Neural progenitor cell (in vitro differentiated cells): ENCODE results near the gene INHBC. TPM values are rescaled to one million over a fixed set of nuclear protein-coding genes. Genes with fewer than 3 reads are reported as not detected.

Source experiments
- DNase-seq: peaks from one replicate; pipeline ENCODE4 v3.0.0-alpha.2; 2016; ENCODE audit warnings: low spot score
- H2AFZ ChIP-seq: fragments of 200-600 bp; sonication (generic); replicated peaks from 2 replicates; pipeline ENCODE4 v1.6.1; 2016; ENCODE audit warnings: antibody characterized with exemption
- H3F3A ChIP-seq: fragments of 200-600 bp; sonication (generic); 2 replicates; pipeline ENCODE4 v1.6.1; 2016; ENCODE audit warnings: antibody characterized with exemption, low read depth
- H3K27ac ChIP-seq: fragments of 200-600 bp; sonication (generic); 2 replicates; pipeline ENCODE4 v1.5.1; 2016; ENCODE audit warnings: mild to moderate bottlenecking
- H3K27me3 ChIP-seq: fragments of 200-600 bp; sonication (generic); 2 replicates; pipeline ENCODE4 v1.6.1; 2016; ENCODE audit warnings: mild to moderate bottlenecking, moderate library complexity
- H3K36me3 ChIP-seq: fragments of 200-600 bp; sonication (generic); 2 replicates; pipeline ENCODE4 v1.5.1; 2016
- H3K4me1 ChIP-seq: fragments of 200-600 bp; sonication (generic); 2 replicates; pipeline ENCODE4 v1.6.1; 2016; ENCODE audit warnings: mixed run types
- H3K4me2 ChIP-seq: fragments of 200-600 bp; sonication (generic); 2 replicates; pipeline ENCODE4 v1.6.1; 2016
- H3K4me3 ChIP-seq: fragments of 200-600 bp; sonication (generic); 2 replicates; pipeline ENCODE4 v1.5.1; 2016
- H3K79me2 ChIP-seq: fragments of 200-600 bp; sonication (generic); 2 replicates; pipeline ENCODE4 v1.6.1; 2016; ENCODE audit warnings: low read depth
- H3K9ac ChIP-seq: fragments of 200-600 bp; sonication (generic); 2 replicates; pipeline ENCODE4 v1.6.1; 2016
- H3K9me3 ChIP-seq: fragments of 200-600 bp; sonication (generic); 2 replicates; pipeline ENCODE4 v1.5.1; 2016; ENCODE audit warnings: low read depth
- H4K20me1 ChIP-seq: fragments of 200-600 bp; sonication (generic); 2 replicates; pipeline ENCODE4 v1.6.1; 2016; ENCODE audit warnings: low read depth
- H3K27ac Mint-ChIP-seq: 3 replicates; pipeline ENCODE4 v1.8.0; 2021; ENCODE audit warnings: mixed read lengths
- H3K27me3 Mint-ChIP-seq: 2 replicates; pipeline ENCODE4 v1.8.0; 2022; ENCODE audit warnings: low read depth, mild to moderate bottlenecking, inconsistent platforms, moderate library complexity, mixed read lengths; ENCODE audit not compliant: insufficient read depth
- H3K36me3 Mint-ChIP-seq: 3 replicates; pipeline ENCODE4 v1.8.0; 2021; ENCODE audit warnings: mixed read lengths
- H3K4me1 Mint-ChIP-seq: 3 replicates; pipeline ENCODE4 v1.8.0; 2021; ENCODE audit warnings: mixed read lengths
- H3K4me3 Mint-ChIP-seq: 3 replicates; pipeline ENCODE4 v1.8.0; 2021; ENCODE audit warnings: mild to moderate bottlenecking, moderate library complexity, mixed read lengths
- H3K9me3 Mint-ChIP-seq: 3 replicates; pipeline ENCODE4 v1.8.0; 2020; ENCODE audit warnings: mixed read lengths
- EZH2 ChIP-seq: fragments of 200-600 bp; sonication (generic); IDR thresholded peaks from 2 replicates; pipeline ENCODE4 v1.6.1; 2017; ENCODE audit warnings: antibody characterized with exemption, mild to moderate bottlenecking, moderate library complexity
- EZH2phosphoT487 ChIP-seq: fragments of 200-600 bp; sonication (generic); IDR thresholded peaks from 2 replicates; pipeline ENCODE4 v1.6.1; 2017; ENCODE audit warnings: antibody characterized with exemption
- total RNA-seq: library from RNA; depleted of rRNA; stranded (reverse); fragments of >200 nt; gene quantifications from 2 replicates; pipeline ENCODE4 v1.2.3, GENCODE V29; 2015; ENCODE audit warnings: low replicate concordance
- TF ChIP-seq, protein P1 (sequence below): fragments of 200-600 bp; sonication (generic); IDR thresholded peaks from 2 replicates; pipeline ENCODE4 v1.5.1; 2017; ENCODE audit warnings: antibody characterized with exemption, mild to moderate bottlenecking

The INHBC gene
- total RNA-seq, 1 donor from 2014 or later: not detected

DNA sequence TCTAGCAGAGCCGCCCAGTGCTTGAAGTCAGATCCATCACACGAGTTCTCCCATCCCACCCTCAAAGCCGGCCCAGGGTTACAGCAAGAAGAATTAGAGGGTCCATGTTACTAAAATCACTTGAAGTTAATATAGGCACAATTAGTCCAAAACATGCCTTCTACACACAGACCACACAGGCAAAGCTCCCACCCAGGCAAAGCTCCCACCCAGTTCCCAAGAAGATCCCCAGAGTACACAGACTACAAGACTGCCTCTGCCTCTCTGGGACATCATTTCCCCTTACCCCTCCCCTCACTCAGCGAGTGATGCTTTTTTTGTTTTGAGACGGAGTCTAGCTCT, 28.3 kb downstream of the INHBC start:
- Histone ChIP-seq H3K79me2 (no peaks in the 10 kb centered on the region), H3K4me2 (no peak overlapping the region), H3K9me3 (no peaks in the 10 kb centered on the region), H3K4me1 (peaks cover 19% of the 10 kb centered on the region), H3K27ac (no peak overlapping the region), H3F3A (peaks cover 33% of the 10 kb centered on the region), H2AFZ (no peak overlapping the region), H4K20me1 (peaks cover 20% of the 10 kb centered on the region), H3K27me3 (peaks cover 16% of the 10 kb centered on the region), H3K36me3 (no peaks in the 10 kb centered on the region), H3K4me3 (no peak overlapping the region), H3K9ac (no peak overlapping the region)
- H3K9me3 Mint-ChIP-seq: no peaks in the 10 kb centered on the region
- no peaks in the 10 kb centered on the region for H3K36me3 Mint-ChIP-seq
- TF ChIP-seq EZH2 (no peak), EZH2phosphoT487 (no peak)
- TF ChIP-seq, protein P1, sequence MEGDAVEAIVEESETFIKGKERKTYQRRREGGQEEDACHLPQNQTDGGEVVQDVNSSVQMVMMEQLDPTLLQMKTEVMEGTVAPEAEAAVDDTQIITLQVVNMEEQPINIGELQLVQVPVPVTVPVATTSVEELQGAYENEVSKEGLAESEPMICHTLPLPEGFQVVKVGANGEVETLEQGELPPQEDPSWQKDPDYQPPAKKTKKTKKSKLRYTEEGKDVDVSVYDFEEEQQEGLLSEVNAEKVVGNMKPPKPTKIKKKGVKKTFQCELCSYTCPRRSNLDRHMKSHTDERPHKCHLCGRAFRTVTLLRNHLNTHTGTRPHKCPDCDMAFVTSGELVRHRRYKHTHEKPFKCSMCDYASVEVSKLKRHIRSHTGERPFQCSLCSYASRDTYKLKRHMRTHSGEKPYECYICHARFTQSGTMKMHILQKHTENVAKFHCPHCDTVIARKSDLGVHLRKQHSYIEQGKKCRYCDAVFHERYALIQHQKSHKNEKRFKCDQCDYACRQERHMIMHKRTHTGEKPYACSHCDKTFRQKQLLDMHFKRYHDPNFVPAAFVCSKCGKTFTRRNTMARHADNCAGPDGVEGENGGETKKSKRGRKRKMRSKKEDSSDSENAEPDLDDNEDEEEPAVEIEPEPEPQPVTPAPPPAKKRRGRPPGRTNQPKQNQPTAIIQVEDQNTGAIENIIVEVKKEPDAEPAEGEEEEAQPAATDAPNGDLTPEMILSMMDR: no peak
- H3K27ac Mint-ChIP-seq: no peak overlapping the region
- peaks cover 30% of the 10 kb centered on the region for H3K4me1 Mint-ChIP-seq
- H3K4me3 Mint-ChIP-seq: peak overlapping the region; percentile 82
- peaks cover 44% of the 10 kb centered on the region for H3K27me3 Mint-ChIP-seq
- no peak for DNase-seq

DNA sequence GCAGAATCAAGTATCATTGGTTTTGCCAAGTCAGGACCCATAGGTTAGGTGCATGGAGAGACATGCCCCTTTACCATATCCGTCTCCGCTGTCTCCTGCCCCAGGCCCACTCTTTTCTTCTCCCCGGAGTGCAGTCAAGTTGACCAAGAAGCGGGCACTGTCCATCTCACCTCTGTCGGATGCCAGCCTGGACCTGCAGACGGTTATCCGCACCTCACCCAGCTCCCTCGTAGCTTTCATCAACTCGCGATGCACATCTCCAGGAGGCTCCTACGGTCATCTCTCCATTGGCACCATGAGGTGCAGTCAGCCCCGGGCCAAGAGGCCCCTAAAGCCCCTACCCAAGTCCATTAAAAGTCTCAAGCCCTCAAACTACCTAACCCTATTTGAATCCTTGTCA, 30.0 kb downstream of the INHBC start:
- Histone ChIP-seq H3K79me2 (no peaks in the 10 kb centered on the region), H3K27me3 (peaks cover 16% of the 10 kb centered on the region), H4K20me1 (peaks cover 20% of the 10 kb centered on the region), H3K9me3 (no peaks in the 10 kb centered on the region), H3K27ac (no peak overlapping the region), H3K4me3 (no peak overlapping the region), H3K9ac (no peak overlapping the region), H2AFZ (no peak overlapping the region), H3K36me3 (no peaks in the 10 kb centered on the region), H3F3A (peaks cover 30% of the 10 kb centered on the region), H3K4me1 (peaks cover 16% of the 10 kb centered on the region), H3K4me2 (no peak overlapping the region)
- no peak overlapping the region for H3K27ac Mint-ChIP-seq
- H3K4me1 Mint-ChIP-seq: peaks cover 20% of the 10 kb centered on the region
- no peak for DNase-seq
- H3K4me3 Mint-ChIP-seq: peak overlapping the region; percentile 31
- H3K27me3 Mint-ChIP-seq: peaks cover 45% of the 10 kb centered on the region
- H3K9me3 Mint-ChIP-seq: no peaks in the 10 kb centered on the region
- TF ChIP-seq, protein P1: no peak
- no peak for TF ChIP-seq EZH2phosphoT487
- no peak for TF ChIP-seq EZH2
- no peaks in the 10 kb centered on the region for H3K36me3 Mint-ChIP-seq

DNA sequence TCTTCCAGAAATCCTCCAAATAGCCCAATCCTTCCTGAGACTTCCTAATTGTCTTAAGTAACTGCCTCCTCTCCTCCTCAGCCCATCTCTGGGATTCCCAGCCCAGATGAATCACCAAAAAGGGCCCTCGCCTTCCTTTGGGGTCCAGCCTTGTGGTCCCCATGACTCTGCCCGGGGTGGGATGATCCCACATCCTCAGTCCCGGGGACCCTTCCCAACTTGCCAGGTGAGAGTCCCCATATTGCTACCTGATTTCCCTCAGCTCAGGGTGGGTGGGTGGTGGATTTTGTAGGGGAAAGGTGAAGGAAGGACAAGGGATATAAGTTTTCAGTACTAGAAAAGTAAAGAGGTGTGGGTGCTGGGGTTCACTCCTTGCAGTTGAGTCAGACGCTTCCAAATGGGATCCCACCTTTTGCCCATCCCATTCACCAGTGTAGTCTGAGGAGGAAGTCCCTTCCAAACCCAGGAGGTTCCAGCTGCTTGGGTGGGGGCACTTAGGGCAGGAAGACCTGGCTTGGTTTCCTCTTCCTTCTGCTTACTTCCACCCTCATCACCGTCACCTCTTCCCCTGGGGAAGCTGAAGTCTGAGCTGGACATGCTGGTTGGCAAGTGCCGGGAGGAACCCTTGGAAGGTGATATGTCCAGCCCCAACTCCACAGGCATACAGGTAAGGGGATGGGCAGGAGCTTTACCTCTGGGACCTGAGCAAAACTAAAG, 30.6 kb downstream of the INHBC start:
- Mint-ChIP-seq H3K4me1 (peaks cover 19% of the 10 kb centered on the region), H3K9me3 (no peaks in the 10 kb centered on the region), H3K27ac (no peak overlapping the region), H3K27me3 (peaks cover 42% of the 10 kb centered on the region), H3K36me3 (no peaks in the 10 kb centered on the region), H3K4me3 (peak overlapping the region; percentile 31)
- Histone ChIP-seq H3K9ac (no peak overlapping the region), H3K79me2 (no peaks in the 10 kb centered on the region), H3K4me2 (no peak overlapping the region), H3K27ac (no peak overlapping the region), H3F3A (peaks cover 27% of the 10 kb centered on the region), H3K36me3 (no peaks in the 10 kb centered on the region), H3K27me3 (peaks cover 14% of the 10 kb centered on the region), H3K9me3 (no peaks in the 10 kb centered on the region), H2AFZ (no peak overlapping the region), H3K4me3 (no peak overlapping the region), H3K4me1 (peaks cover 14% of the 10 kb centered on the region), H4K20me1 (peaks cover 18% of the 10 kb centered on the region)
- DNase-seq: no peak
- TF ChIP-seq EZH2phosphoT487 (no peak), EZH2 (no peak)
- TF ChIP-seq, protein P1: no peak
